ENCODE measurements around the gene SNCAIP. TPM values are rescaled to one million over a fixed set of nuclear protein-coding genes. Genes with fewer than 3 reads are reported as not detected.

The SNCAIP gene
- total and polyA plus RNA-seq, 2 experiments from 2014 or later: 6.1 to 11.9 TPM

DNA sequence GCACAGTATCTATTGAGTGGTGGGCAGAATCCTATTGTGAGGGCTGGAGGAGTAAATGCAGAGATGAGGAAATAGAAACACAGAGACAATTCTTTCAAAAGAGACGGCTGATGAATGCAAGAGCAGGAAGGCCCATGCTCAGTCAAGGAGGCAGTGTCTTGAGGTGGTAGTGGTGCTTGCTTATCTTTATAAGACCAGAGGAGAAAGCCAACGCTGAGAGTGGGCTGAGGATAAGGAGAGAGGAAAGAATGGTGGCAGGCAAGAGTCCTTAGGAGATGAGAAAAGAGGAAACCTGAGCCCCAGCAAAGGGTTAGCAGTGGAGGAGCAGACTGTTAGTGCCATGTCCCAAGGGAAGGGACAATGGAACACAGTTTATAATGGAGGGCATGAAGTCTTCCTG is 86.0 kb downstream of the SNCAIP start:
- Mint-ChIP-seq H3K27ac (no peak overlapping the region), H3K4me1 (peaks cover 13% of the 10 kb centered on the region; the same call in 2 of the 3 replicates), H3K36me3 (ENCODE audit: low read depth) (no peaks in the 10 kb centered on the region), H3K9me3 (no peaks in the 10 kb centered on the region), H3K4me3 (no peak overlapping the region), H3K27me3 (ENCODE audit: insufficient read depth, low read depth, poor library complexity) (peaks cover 4% of the 10 kb centered on the region)
- no peak for DNase-seq (ENCODE audit: low spot score)
- no peak overlapping the region for H3K4me3 ChIP-seq
- TF ChIP-seq, protein P1, sequence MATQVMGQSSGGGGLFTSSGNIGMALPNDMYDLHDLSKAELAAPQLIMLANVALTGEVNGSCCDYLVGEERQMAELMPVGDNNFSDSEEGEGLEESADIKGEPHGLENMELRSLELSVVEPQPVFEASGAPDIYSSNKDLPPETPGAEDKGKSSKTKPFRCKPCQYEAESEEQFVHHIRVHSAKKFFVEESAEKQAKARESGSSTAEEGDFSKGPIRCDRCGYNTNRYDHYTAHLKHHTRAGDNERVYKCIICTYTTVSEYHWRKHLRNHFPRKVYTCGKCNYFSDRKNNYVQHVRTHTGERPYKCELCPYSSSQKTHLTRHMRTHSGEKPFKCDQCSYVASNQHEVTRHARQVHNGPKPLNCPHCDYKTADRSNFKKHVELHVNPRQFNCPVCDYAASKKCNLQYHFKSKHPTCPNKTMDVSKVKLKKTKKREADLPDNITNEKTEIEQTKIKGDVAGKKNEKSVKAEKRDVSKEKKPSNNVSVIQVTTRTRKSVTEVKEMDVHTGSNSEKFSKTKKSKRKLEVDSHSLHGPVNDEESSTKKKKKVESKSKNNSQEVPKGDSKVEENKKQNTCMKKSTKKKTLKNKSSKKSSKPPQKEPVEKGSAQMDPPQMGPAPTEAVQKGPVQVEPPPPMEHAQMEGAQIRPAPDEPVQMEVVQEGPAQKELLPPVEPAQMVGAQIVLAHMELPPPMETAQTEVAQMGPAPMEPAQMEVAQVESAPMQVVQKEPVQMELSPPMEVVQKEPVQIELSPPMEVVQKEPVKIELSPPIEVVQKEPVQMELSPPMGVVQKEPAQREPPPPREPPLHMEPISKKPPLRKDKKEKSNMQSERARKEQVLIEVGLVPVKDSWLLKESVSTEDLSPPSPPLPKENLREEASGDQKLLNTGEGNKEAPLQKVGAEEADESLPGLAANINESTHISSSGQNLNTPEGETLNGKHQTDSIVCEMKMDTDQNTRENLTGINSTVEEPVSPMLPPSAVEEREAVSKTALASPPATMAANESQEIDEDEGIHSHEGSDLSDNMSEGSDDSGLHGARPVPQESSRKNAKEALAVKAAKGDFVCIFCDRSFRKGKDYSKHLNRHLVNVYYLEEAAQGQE (IDR thresholded peaks at IDR 0.05; ENCODE audit: unreplicated experiment): no peak
- no peaks in the 10 kb centered on the region; the same call in 1 of the 2 replicates for H3K9me2 ChIP-seq (ENCODE audit: insufficient read depth)
- no peaks in the 10 kb centered on the region for H3K36me3 ChIP-seq (ENCODE audit: insufficient read depth)
- H4K20me1 ChIP-seq (replicated peaks; ENCODE audit: insufficient read depth): no peaks in the 10 kb centered on the region
- no peak overlapping the region for H3K4me2 ChIP-seq
- no peaks in the 10 kb centered on the region for H3K27me3 ChIP-seq (ENCODE audit: insufficient read depth)
- no peak overlapping the region for H3K27ac ChIP-seq (ENCODE audit: low read depth)
- no peaks in the 10 kb centered on the region for H3F3A ChIP-seq (replicated peaks; ENCODE audit: low read depth)
- no peaks in the 10 kb centered on the region for H3K79me2 ChIP-seq (replicated peaks; ENCODE audit: insufficient read depth)
- peaks cover 6% of the 10 kb centered on the region; the same call in 1 of the 2 replicates for H3K4me1 ChIP-seq (ENCODE audit: insufficient read depth)
- no peak overlapping the region for H2AFZ ChIP-seq
- no peak for ATAC-seq

DNA sequence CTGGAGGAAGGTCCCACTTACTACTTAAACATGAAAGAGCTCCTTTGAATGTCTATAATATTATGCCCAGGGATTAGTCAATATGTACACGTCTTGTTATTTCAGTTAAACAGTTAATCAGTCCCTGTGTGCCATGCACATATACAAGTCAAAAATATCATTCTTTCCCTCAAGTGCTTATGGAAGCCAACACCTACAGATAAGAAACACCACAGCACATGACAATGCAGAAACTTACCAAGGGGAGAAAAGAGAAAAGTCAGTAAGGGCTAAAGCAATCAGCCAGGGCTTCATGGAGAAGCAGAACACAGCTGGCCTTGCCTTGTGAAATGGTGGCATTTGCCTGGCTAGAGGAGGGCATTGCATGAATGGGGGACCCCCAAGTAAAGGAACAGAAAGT is 88.3 kb downstream of the SNCAIP start:
- no peak for ATAC-seq
- no peak overlapping the region for H3K27ac Mint-ChIP-seq
- no peaks in the 10 kb centered on the region for H3K9me3 Mint-ChIP-seq
- TF ChIP-seq EZH2phosphoT487 (IDR thresholded peaks at IDR 0.05; ENCODE audit: unreplicated experiment): no peak
- TF ChIP-seq, protein P1 (IDR thresholded peaks at IDR 0.05; ENCODE audit: unreplicated experiment): no peak
- no peak for TF ChIP-seq ZNF114 (CRISPR knock-in tag; IDR thresholded peaks at IDR 0.05)
- TF ChIP-seq, protein P2, sequence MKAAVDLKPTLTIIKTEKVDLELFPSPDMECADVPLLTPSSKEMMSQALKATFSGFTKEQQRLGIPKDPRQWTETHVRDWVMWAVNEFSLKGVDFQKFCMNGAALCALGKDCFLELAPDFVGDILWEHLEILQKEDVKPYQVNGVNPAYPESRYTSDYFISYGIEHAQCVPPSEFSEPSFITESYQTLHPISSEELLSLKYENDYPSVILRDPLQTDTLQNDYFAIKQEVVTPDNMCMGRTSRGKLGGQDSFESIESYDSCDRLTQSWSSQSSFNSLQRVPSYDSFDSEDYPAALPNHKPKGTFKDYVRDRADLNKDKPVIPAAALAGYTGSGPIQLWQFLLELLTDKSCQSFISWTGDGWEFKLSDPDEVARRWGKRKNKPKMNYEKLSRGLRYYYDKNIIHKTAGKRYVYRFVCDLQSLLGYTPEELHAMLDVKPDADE (IDR thresholded peaks at IDR 0.05): no peak
- no peak for TF ChIP-seq ZNF331 (CRISPR knock-in tag; IDR thresholded peaks at IDR 0.05; ENCODE audit: low read depth)
- no peak overlapping the region for H3K27ac ChIP-seq (ENCODE audit: low read depth)
- no peak overlapping the region for H3K4me3 ChIP-seq
- no peaks in the 10 kb centered on the region for H3K36me3 Mint-ChIP-seq (ENCODE audit: low read depth)
- no peaks in the 10 kb centered on the region for H4K20me1 ChIP-seq (replicated peaks; ENCODE audit: insufficient read depth)
- H3K4me1 ChIP-seq (ENCODE audit: insufficient read depth): peaks cover 10% of the 10 kb centered on the region
- no peaks in the 10 kb centered on the region for H3K79me2 ChIP-seq (replicated peaks; ENCODE audit: insufficient read depth)
- H3K4me2 ChIP-seq: no peak overlapping the region
- H3K4me1 Mint-ChIP-seq: peaks cover 24% of the 10 kb centered on the region
- no peak overlapping the region for H2AFZ ChIP-seq
- DNase-seq (ENCODE audit: low spot score): no peak
- H3K9me2 ChIP-seq (ENCODE audit: insufficient read depth): no peaks in the 10 kb centered on the region; the same call in 1 of the 2 replicates
- H3K4me3 Mint-ChIP-seq: no peak overlapping the region
- no peaks in the 10 kb centered on the region for H3K27me3 ChIP-seq (ENCODE audit: insufficient read depth)
- no peaks in the 10 kb centered on the region for H3F3A ChIP-seq (replicated peaks; ENCODE audit: low read depth)
- no peaks in the 10 kb centered on the region for H3K36me3 ChIP-seq (ENCODE audit: insufficient read depth)
- H3K27me3 Mint-ChIP-seq (ENCODE audit: insufficient read depth, low read depth, poor library complexity): peaks cover 4% of the 10 kb centered on the region

Data from GM23338 (cell line).